ENCODE measurements around the gene NLGN1. TPM values are rescaled to one million over a fixed set of nuclear protein-coding genes. Genes with fewer than 3 reads are reported as not detected.

NLGN1 gene
- total and polyA plus RNA-seq, 2 of the 13 experiments (the other 11 are each of a cell fraction or from before 2014, with no cell fraction given), result not detected

DNA sequence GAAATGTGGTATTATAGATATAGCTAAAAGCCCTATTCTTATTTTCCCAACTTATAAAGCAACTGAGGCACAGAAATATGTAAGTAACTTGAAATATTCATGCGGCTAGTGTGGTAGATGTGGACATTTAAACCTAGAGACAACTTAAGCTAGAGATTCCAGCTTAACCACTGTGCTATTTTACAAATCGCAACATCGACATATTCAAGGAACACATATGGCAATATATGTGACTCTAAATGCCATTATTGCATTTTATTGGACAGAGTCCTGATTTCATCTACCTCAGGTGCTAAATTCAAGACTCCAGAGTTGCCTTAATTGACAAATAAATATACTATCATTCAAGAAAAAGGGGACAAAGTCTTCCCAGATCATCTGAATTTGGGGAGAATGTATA is 442.3 kb downstream of the NLGN1 start:
- Histone ChIP-seq H3K4me3 (replicated peaks in 1 of 3; ENCODE audit: insufficient read depth in 1 of 3, low read depth in 2 of 3, low read length in 3 of 3) (no peak overlapping the region), H3K9me3 (ENCODE audit: low read length) (no peaks in the 10 kb centered on the region), H3K9ac (ENCODE audit: insufficient read depth, low read depth, low read length) (no peak overlapping the region), H3K4me2 (ENCODE audit: low read depth, low read length) (no peak overlapping the region), H2AFZ (ENCODE audit: low read length) (no peak overlapping the region), H3K4me1 (ENCODE audit: insufficient read depth, low read length) (no peaks in the 10 kb centered on the region), H3K36me3 (replicated peaks in 1 of 2; ENCODE audit: control insufficient read depth in 1 of 2, insufficient read depth in 2 of 2, low read length in 2 of 2) (no peaks in the 10 kb centered on the region), H3K27me3 (ENCODE audit: control insufficient read depth in 1 of 2, insufficient read depth in 2 of 2, low read length in 2 of 2) (no peaks in the 10 kb centered on the region), H3K79me2 (ENCODE audit: insufficient read depth, low read length) (no peaks in the 10 kb centered on the region), H4K20me1 (ENCODE audit: insufficient read depth, low read length) (no peaks in the 10 kb centered on the region), H3K27ac (ENCODE audit: extremely low read length, insufficient read depth, low read length) (no peak overlapping the region)
- WGBS (ENCODE audit: low lambda C conversion rate), result 15% methylated on average over 3 of the region's 3 CpGs
- in situ Hi-C loops (cut with HindIII; ENCODE audit: extremely low pct_ligation_motif_present, low pct_unique_long_range_greater_than_20kb) (no loop called here), intact Hi-C loops (cut with micrococcal nuclease; ENCODE audit: unreplicated experiment) (no loop called here)
- ChIA-PET CTCF (ENCODE audit: low intra/inter-chr PET ratio, low total read pairs) (no interaction called here), POLR2A (no interaction called here)
- BruUV-seq (replicated peaks), result no TSS peak
- FAIRE-seq (no peak), DNase-seq (ENCODE audit: low spot score) (no peak), ATAC-seq (no peak)
- TF ChIP-seq MAFK (conservative IDR thresholded peaks at IDR 0.05 in 1 of 2, IDR thresholded peaks at IDR 0.05 in 1 of 2; ENCODE audit: low read length in 2 of 2) (peak; percentile 66 to 75), PCBP2 (optimal IDR thresholded peaks at IDR 0.05; ENCODE audit: low read depth, low read length, poor library complexity, severe bottlenecking) (no peak), MAFF (IDR thresholded peaks at IDR 0.05; ENCODE audit: low read depth, low read length) (peak; percentile 69)

- Histone ChIP-seq H3K9me3 (ENCODE audit: low read length) (no peaks in the 10 kb centered on the region), H3K4me1 (ENCODE audit: insufficient read depth, low read length) (no peaks in the 10 kb centered on the region), H2AFZ (ENCODE audit: low read length) (no peak overlapping the region), H4K20me1 (ENCODE audit: insufficient read depth, low read length) (no peaks in the 10 kb centered on the region), H3K36me3 (replicated peaks in 1 of 2; ENCODE audit: control insufficient read depth in 1 of 2, insufficient read depth in 2 of 2, low read length in 2 of 2) (no peaks in the 10 kb centered on the region), H3K4me2 (ENCODE audit: low read depth, low read length) (no peak overlapping the region), H3K9ac (ENCODE audit: insufficient read depth, low read depth, low read length) (no peak overlapping the region), H3K27ac (ENCODE audit: extremely low read length, insufficient read depth, low read length) (no peak overlapping the region), H3K4me3 (replicated peaks in 1 of 3; ENCODE audit: insufficient read depth in 1 of 3, low read depth in 2 of 3, low read length in 3 of 3) (no peak overlapping the region), H3K79me2 (ENCODE audit: insufficient read depth, low read length) (no peaks in the 10 kb centered on the region), H3K27me3 (ENCODE audit: control insufficient read depth in 1 of 2, insufficient read depth in 2 of 2, low read length in 2 of 2) (no peaks in the 10 kb centered on the region)
- DNase-seq (ENCODE audit: low spot score), result no peak
- no peak for FAIRE-seq
- BruUV-seq (replicated peaks), result no TSS peak
- in situ Hi-C loops (cut with HindIII; ENCODE audit: extremely low pct_ligation_motif_present, low pct_unique_long_range_greater_than_20kb), result no loop called here
- 0% methylated on average over 1 of the region's 1 CpG for WGBS (ENCODE audit: low lambda C conversion rate)
- CTCF ChIA-PET (ENCODE audit: low intra/inter-chr PET ratio, low total read pairs), result no interaction called here
- intact Hi-C loops (cut with micrococcal nuclease; ENCODE audit: unreplicated experiment), result no loop called here
- POLR2A ChIA-PET, result no interaction called here
- ATAC-seq, result no peak
- TF ChIP-seq ZNF383 (CRISPR knock-in tag; IDR thresholded peaks at IDR 0.05; ENCODE audit: borderline replicate concordance) (no peak), ZNF574 (CRISPR knock-in tag; IDR thresholded peaks at IDR 0.05) (no peak), ZNF44 (CRISPR knock-in tag; IDR thresholded peaks at IDR 0.05) (no peak), ZFP36L1 (CRISPR knock-in tag; IDR thresholded peaks at IDR 0.05) (no peak)
- TF ChIP-seq, protein P1, sequence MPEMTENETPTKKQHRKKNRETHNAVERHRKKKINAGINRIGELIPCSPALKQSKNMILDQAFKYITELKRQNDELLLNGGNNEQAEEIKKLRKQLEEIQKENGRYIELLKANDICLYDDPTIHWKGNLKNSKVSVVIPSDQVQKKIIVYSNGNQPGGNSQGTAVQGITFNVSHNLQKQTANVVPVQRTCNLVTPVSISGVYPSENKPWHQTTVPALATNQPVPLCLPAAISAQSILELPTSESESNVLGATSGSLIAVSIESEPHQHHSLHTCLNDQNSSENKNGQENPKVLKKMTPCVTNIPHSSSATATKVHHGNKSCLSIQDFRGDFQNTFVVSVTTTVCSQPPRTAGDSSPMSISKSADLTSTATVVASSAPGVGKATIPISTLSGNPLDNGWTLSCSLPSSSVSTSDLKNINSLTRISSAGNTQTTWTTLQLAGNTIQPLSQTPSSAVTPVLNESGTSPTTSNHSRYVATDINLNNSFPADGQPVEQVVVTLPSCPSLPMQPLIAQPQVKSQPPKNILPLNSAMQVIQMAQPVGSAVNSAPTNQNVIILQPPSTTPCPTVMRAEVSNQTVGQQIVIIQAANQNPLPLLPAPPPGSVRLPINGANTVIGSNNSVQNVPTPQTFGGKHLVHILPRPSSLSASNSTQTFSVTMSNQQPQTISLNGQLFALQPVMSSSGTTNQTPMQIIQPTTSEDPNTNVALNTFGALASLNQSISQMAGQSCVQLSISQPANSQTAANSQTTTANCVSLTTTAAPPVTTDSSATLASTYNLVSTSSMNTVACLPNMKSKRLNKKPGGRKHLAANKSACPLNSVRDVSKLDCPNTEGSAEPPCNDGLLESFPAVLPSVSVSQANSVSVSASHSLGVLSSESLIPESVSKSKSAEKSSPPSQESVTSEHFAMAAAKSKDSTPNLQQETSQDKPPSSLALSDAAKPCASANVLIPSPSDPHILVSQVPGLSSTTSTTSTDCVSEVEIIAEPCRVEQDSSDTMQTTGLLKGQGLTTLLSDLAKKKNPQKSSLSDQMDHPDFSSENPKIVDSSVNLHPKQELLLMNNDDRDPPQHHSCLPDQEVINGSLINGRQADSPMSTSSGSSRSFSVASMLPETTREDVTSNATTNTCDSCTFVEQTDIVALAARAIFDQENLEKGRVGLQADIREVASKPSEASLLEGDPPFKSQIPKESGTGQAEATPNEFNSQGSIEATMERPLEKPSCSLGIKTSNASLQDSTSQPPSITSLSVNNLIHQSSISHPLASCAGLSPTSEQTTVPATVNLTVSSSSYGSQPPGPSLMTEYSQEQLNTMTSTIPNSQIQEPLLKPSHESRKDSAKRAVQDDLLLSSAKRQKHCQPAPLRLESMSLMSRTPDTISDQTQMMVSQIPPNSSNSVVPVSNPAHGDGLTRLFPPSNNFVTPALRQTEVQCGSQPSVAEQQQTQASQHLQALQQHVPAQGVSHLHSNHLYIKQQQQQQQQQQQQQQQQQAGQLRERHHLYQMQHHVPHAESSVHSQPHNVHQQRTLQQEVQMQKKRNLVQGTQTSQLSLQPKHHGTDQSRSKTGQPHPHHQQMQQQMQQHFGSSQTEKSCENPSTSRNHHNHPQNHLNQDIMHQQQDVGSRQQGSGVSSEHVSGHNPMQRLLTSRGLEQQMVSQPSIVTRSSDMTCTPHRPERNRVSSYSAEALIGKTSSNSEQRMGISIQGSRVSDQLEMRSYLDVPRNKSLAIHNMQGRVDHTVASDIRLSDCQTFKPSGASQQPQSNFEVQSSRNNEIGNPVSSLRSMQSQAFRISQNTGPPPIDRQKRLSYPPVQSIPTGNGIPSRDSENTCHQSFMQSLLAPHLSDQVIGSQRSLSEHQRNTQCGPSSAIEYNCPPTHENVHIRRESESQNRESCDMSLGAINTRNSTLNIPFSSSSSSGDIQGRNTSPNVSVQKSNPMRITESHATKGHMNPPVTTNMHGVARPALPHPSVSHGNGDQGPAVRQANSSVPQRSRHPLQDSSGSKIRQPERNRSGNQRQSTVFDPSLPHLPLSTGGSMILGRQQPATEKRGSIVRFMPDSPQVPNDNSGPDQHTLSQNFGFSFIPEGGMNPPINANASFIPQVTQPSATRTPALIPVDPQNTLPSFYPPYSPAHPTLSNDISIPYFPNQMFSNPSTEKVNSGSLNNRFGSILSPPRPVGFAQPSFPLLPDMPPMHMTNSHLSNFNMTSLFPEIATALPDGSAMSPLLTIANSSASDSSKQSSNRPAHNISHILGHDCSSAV (CRISPR knock-in tag; IDR thresholded peaks at IDR 0.05; ENCODE audit: borderline replicate concordance), result no peak
Observed at GRCh38 chr3:173841334-173841733, 443.8 kb downstream of the NLGN1 start.
